Measurements from ENCODE around the gene COP1.

The COP1 gene

GRCh38 chr1:176201568-176201967, 5.5 kb downstream of the COP1 start:
- in situ Hi-C loops (cut with MboI; ENCODE audit: low sequenced_read_pairs), result no loop called here

GRCh38 chr1:176199707-176200106, 7.4 kb downstream of the COP1 start:
- in situ Hi-C loops (cut with MboI; ENCODE audit: low sequenced_read_pairs), result no loop called here

GRCh38 chr1:176198413-176198812, 8.7 kb downstream of the COP1 start:
- in situ Hi-C loops (cut with MboI; ENCODE audit: low sequenced_read_pairs), result no loop called here

- in situ Hi-C loops (cut with MboI; ENCODE audit: low sequenced_read_pairs), result no loop called here
Measured at GRCh38 chr1:176196728-176197127, 10.4 kb downstream of the COP1 start.

GRCh38 chr1:176195547-176195946, 11.5 kb downstream of the COP1 start:
- in situ Hi-C loops (cut with MboI; ENCODE audit: low sequenced_read_pairs), result no loop called here

- in situ Hi-C loops (cut with MboI; ENCODE audit: low sequenced_read_pairs), result no loop called here
Measured at GRCh38 chr1:176193663-176194062, 13.4 kb downstream of the COP1 start.

- in situ Hi-C loops (cut with MboI; ENCODE audit: low sequenced_read_pairs), result no loop called here
Measured at GRCh38 chr1:176193023-176193422, 14.1 kb downstream of the COP1 start.

GRCh38 chr1:176188604-176189003, 18.5 kb downstream of the COP1 start:
- in situ Hi-C loops (cut with MboI; ENCODE audit: low sequenced_read_pairs), result no loop called here

GRCh38 chr1:176187001-176187400, 20.1 kb downstream of the COP1 start:
- in situ Hi-C loops (cut with MboI; ENCODE audit: low sequenced_read_pairs), result no loop called here

- in situ Hi-C loops (cut with MboI; ENCODE audit: low sequenced_read_pairs), result no loop called here
Measured at GRCh38 chr1:176183618-176184017, 23.5 kb downstream of the COP1 start.

GRCh38 chr1:176178316-176178715, 28.8 kb downstream of the COP1 start:
- in situ Hi-C loops (cut with MboI; ENCODE audit: low sequenced_read_pairs), result no loop called here

- in situ Hi-C loops (cut with MboI; ENCODE audit: low sequenced_read_pairs), result no loop called here
Measured at GRCh38 chr1:176177764-176178163, 29.3 kb downstream of the COP1 start.

- in situ Hi-C loops (cut with MboI; ENCODE audit: low sequenced_read_pairs), result no loop called here
Measured at GRCh38 chr1:176174108-176174507, 33.0 kb downstream of the COP1 start.

GRCh38 chr1:176172215-176172614, 34.9 kb downstream of the COP1 start:
- in situ Hi-C loops (cut with MboI; ENCODE audit: low sequenced_read_pairs), result no loop called here

GRCh38 chr1:176167210-176167609, 39.9 kb downstream of the COP1 start:
- in situ Hi-C loops (cut with MboI; ENCODE audit: low sequenced_read_pairs), result no loop called here

- in situ Hi-C loops (cut with MboI; ENCODE audit: low sequenced_read_pairs), result no loop called here
Measured at GRCh38 chr1:176165573-176165972, 41.5 kb downstream of the COP1 start.

- in situ Hi-C loops (cut with MboI; ENCODE audit: low sequenced_read_pairs), result no loop called here
Measured at GRCh38 chr1:176164014-176164678, 42.9 kb downstream of the COP1 start.

GRCh38 chr1:176159993-176160392, 47.1 kb downstream of the COP1 start:
- in situ Hi-C loops (cut with MboI; ENCODE audit: low sequenced_read_pairs), result no loop called here

GRCh38 chr1:176157995-176158394, 49.1 kb downstream of the COP1 start:
- in situ Hi-C loops (cut with MboI; ENCODE audit: low sequenced_read_pairs), result no loop called here

GRCh38 chr1:176149939-176150807, 56.9 kb downstream of the COP1 start:
- in situ Hi-C loops (cut with MboI; ENCODE audit: low sequenced_read_pairs), result no loop called here

GRCh38 chr1:176144526-176144925, 62.6 kb downstream of the COP1 start:
- in situ Hi-C loops (cut with MboI; ENCODE audit: low sequenced_read_pairs), result no loop called here

- in situ Hi-C loops (cut with MboI; ENCODE audit: low sequenced_read_pairs), result no loop called here
Measured at GRCh38 chr1:176142973-176143372, 64.1 kb downstream of the COP1 start.
